Neural cell (in vitro differentiated cells): ENCODE measurements around the gene C16orf74. TPM values are rescaled to one million over a fixed set of nuclear protein-coding genes. Genes with fewer than 3 reads are reported as not detected.

ENCODE experiments used
- H2AFZ ChIP-seq: fragments of 200-600, 300-800 bp; sonication (generic), shearing (Covaris generic); 2 replicates; pipeline ENCODE4 v1.6.0; 2014; ENCODE audit warnings: low read depth, mild to moderate bottlenecking, antibody characterized with exemption, low read length, moderate library complexity
- H3F3A ChIP-seq: fragments of 200-600 bp; shearing (Covaris generic); 2 replicates; pipeline ENCODE4 v1.6.1; 2016; ENCODE audit warnings: mild to moderate bottlenecking, moderate library complexity, mixed read lengths, antibody characterized with exemption, low read length; ENCODE audit not compliant: insufficient read depth, poor library complexity, severe bottlenecking
- H3K27ac ChIP-seq: fragments of 200-600, 300-800 bp; sonication (generic), shearing (Covaris generic); 2 replicates; pipeline ENCODE4 v1.5.1; 2014; ENCODE audit warnings: mild to moderate bottlenecking, low read length, moderate library complexity
- H3K27me3 ChIP-seq: fragments of 300-800, 200-600 bp; sonication (generic), shearing (Covaris generic); 2 replicates; pipeline ENCODE4 v1.6.0; 2014; ENCODE audit warnings: mild to moderate bottlenecking, low read depth, low read length, moderate library complexity; ENCODE audit not compliant: insufficient read depth
- H3K36me3 ChIP-seq: fragments of 300-800, 200-600 bp; sonication (generic), shearing (Covaris generic); 2 replicates; pipeline ENCODE4 v1.5.1; 2014; ENCODE audit warnings: mild to moderate bottlenecking, antibody characterized with exemption, low read length, moderate library complexity; ENCODE audit not compliant: insufficient read depth
- H3K4me2 ChIP-seq: fragments of 300-800, 200-600 bp; sonication (generic), shearing (Covaris generic); 2 replicates; pipeline ENCODE4 v1.6.0; 2014; ENCODE audit warnings: mild to moderate bottlenecking, low read length
- H3K4me3 ChIP-seq: fragments of 300-800, 200-600 bp; sonication (generic), shearing (Covaris generic); 2 replicates; pipeline ENCODE4 v1.5.1; 2014; ENCODE audit warnings: mild to moderate bottlenecking, low read length, moderate library complexity
- H3K79me2 ChIP-seq: fragments of 200-600 bp; shearing (Covaris generic); replicated peaks from 2 replicates; pipeline ENCODE4 v1.6.0; 2014; ENCODE audit warnings: mild to moderate bottlenecking, low read length, moderate library complexity; ENCODE audit not compliant: insufficient read depth
- H3K9ac ChIP-seq: fragments of 300-800, 200-600 bp; sonication (generic), shearing (Covaris generic); 2 replicates; pipeline ENCODE4 v1.6.1; 2016; ENCODE audit warnings: mild to moderate bottlenecking, low read length, mixed read lengths
- H3K9me2 ChIP-seq: fragments of 200-600 bp; shearing (Covaris generic); 2 replicates; pipeline ENCODE4 v1.6.1; 2016; ENCODE audit warnings: mild to moderate bottlenecking, low read length, mixed read lengths; ENCODE audit not compliant: insufficient read depth
- H3K9me3 ChIP-seq: fragments of 200-600, 300-800 bp; sonication (generic), shearing (Covaris generic); 2 replicates; pipeline ENCODE4 v1.6.1; 2016; ENCODE audit warnings: mild to moderate bottlenecking, mixed run types, low read length, moderate library complexity, mixed read lengths
- H4K20me1 ChIP-seq: fragments of 200-600 bp; shearing (Covaris generic); 2 replicates; pipeline ENCODE4 v1.6.1; 2016; ENCODE audit warnings: mild to moderate bottlenecking, mixed run types; ENCODE audit not compliant: insufficient read depth
- EP300 ChIP-seq: fragments of 450-650 bp; conservative IDR thresholded peaks from 2 replicates; pipeline ENCODE4 v1.6.1; 2014; ENCODE audit warnings: antibody characterized with exemption, mild to moderate bottlenecking, moderate library complexity; ENCODE audit not compliant: poor library complexity, severe bottlenecking
- EZH2 ChIP-seq: fragments of 200-600, 300-800 bp; shearing (Covaris generic), sonication (generic); IDR thresholded peaks from 2 replicates; pipeline ENCODE4 v1.6.1; 2014; ENCODE audit warnings: antibody characterized with exemption, low read length, borderline replicate concordance, mild to moderate bottlenecking; ENCODE audit not compliant: insufficient read depth, poor library complexity, severe bottlenecking
- MXI1 ChIP-seq: fragments of 450-650 bp; conservative IDR thresholded peaks from 2 replicates; pipeline ENCODE4 v1.6.1; 2014; ENCODE audit warnings: antibody characterized with exemption, mild to moderate bottlenecking; ENCODE audit not compliant: poor library complexity, severe bottlenecking
- POLR2AphosphoS5 ChIP-seq: IDR thresholded peaks from 2 replicates; pipeline ENCODE4 v1.6.1; 2012
- RAD21 ChIP-seq: fragments of 450-650 bp; conservative IDR thresholded peaks from 2 replicates; pipeline ENCODE4 v1.6.1; 2014; ENCODE audit warnings: antibody characterized with exemption, mild to moderate bottlenecking, moderate library complexity
- SMC3 ChIP-seq: fragments of 450-650 bp; conservative IDR thresholded peaks from 2 replicates; pipeline ENCODE4 v1.6.1; 2014; ENCODE audit warnings: antibody characterized with exemption, mild to moderate bottlenecking, moderate library complexity; ENCODE audit not compliant: poor library complexity
- TAF1 ChIP-seq: IDR thresholded peaks from 2 replicates; pipeline ENCODE4 v1.6.1; 2012; ENCODE audit warnings: low read depth
- polyA plus RNA-seq: library from polyadenylated mRNA; depleted of rRNA; stranded (reverse); fragments of >200 nt; gene quantifications from 2 replicates; pipeline ENCODE4 v1.2.3, GENCODE V29; 2014
- TF ChIP-seq, protein P1 (sequence below): fragments of 450-650 bp; IDR thresholded peaks from 2 replicates; pipeline ENCODE4 v1.5.1; 2014; ENCODE audit warnings: antibody characterized with exemption, mild to moderate bottlenecking, moderate library complexity; ENCODE audit not compliant: poor library complexity, severe bottlenecking
- TF ChIP-seq, protein P2 (sequence below): IDR thresholded peaks from 2 replicates; pipeline ENCODE4 v1.6.1; 2012; ENCODE audit warnings: borderline replicate concordance

The C16orf74 gene
- polyA plus RNA-seq, 1 donor from 2014 or later: not detected

DNA sequence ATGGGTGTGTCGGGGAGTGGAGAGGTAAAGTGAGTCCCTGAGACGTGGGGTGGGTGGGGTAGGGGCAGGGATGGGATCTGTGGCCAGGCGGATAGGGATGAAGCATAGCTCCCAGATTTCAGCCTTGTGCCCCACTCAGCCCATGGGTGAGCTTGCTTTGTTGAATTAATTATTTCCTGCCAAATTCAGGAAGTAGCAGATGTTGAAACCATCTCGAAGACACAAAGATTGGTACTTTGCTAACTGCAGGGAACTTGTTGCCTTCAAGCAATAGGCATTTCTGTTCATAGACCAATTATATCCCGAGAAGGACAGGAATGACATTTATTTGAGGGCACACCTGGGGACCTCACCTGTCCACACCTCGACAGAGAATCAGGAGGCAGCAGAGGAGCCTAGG, 11.0 kb upstream of the C16orf74 start:
- TF ChIP-seq POLR2AphosphoS5 (no peak), MXI1 (no peak), SMC3 (no peak), EZH2 (no peak), TAF1 (no peak), EP300 (no peak), RAD21 (no peak)
- TF ChIP-seq, protein P1, sequence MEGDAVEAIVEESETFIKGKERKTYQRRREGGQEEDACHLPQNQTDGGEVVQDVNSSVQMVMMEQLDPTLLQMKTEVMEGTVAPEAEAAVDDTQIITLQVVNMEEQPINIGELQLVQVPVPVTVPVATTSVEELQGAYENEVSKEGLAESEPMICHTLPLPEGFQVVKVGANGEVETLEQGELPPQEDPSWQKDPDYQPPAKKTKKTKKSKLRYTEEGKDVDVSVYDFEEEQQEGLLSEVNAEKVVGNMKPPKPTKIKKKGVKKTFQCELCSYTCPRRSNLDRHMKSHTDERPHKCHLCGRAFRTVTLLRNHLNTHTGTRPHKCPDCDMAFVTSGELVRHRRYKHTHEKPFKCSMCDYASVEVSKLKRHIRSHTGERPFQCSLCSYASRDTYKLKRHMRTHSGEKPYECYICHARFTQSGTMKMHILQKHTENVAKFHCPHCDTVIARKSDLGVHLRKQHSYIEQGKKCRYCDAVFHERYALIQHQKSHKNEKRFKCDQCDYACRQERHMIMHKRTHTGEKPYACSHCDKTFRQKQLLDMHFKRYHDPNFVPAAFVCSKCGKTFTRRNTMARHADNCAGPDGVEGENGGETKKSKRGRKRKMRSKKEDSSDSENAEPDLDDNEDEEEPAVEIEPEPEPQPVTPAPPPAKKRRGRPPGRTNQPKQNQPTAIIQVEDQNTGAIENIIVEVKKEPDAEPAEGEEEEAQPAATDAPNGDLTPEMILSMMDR: no peak
- TF ChIP-seq, protein P2, sequence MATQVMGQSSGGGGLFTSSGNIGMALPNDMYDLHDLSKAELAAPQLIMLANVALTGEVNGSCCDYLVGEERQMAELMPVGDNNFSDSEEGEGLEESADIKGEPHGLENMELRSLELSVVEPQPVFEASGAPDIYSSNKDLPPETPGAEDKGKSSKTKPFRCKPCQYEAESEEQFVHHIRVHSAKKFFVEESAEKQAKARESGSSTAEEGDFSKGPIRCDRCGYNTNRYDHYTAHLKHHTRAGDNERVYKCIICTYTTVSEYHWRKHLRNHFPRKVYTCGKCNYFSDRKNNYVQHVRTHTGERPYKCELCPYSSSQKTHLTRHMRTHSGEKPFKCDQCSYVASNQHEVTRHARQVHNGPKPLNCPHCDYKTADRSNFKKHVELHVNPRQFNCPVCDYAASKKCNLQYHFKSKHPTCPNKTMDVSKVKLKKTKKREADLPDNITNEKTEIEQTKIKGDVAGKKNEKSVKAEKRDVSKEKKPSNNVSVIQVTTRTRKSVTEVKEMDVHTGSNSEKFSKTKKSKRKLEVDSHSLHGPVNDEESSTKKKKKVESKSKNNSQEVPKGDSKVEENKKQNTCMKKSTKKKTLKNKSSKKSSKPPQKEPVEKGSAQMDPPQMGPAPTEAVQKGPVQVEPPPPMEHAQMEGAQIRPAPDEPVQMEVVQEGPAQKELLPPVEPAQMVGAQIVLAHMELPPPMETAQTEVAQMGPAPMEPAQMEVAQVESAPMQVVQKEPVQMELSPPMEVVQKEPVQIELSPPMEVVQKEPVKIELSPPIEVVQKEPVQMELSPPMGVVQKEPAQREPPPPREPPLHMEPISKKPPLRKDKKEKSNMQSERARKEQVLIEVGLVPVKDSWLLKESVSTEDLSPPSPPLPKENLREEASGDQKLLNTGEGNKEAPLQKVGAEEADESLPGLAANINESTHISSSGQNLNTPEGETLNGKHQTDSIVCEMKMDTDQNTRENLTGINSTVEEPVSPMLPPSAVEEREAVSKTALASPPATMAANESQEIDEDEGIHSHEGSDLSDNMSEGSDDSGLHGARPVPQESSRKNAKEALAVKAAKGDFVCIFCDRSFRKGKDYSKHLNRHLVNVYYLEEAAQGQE: no peak
- no peaks in the 10 kb centered on the region for H3F3A ChIP-seq
- H3K9ac ChIP-seq: no peak overlapping the region
- H4K20me1 ChIP-seq: no peaks in the 10 kb centered on the region
- no peaks in the 10 kb centered on the region for H3K27me3 ChIP-seq
- H3K79me2 ChIP-seq: no peaks in the 10 kb centered on the region
- H3K9me2 ChIP-seq: no peaks in the 10 kb centered on the region
- no peaks in the 10 kb centered on the region for H3K9me3 ChIP-seq
- no peaks in the 10 kb centered on the region for H3K36me3 ChIP-seq
- no peak overlapping the region for H3K27ac ChIP-seq
- H3K4me3 ChIP-seq: no peak overlapping the region
- no peak overlapping the region for H3K4me2 ChIP-seq
- no peak overlapping the region for H2AFZ ChIP-seq

DNA sequence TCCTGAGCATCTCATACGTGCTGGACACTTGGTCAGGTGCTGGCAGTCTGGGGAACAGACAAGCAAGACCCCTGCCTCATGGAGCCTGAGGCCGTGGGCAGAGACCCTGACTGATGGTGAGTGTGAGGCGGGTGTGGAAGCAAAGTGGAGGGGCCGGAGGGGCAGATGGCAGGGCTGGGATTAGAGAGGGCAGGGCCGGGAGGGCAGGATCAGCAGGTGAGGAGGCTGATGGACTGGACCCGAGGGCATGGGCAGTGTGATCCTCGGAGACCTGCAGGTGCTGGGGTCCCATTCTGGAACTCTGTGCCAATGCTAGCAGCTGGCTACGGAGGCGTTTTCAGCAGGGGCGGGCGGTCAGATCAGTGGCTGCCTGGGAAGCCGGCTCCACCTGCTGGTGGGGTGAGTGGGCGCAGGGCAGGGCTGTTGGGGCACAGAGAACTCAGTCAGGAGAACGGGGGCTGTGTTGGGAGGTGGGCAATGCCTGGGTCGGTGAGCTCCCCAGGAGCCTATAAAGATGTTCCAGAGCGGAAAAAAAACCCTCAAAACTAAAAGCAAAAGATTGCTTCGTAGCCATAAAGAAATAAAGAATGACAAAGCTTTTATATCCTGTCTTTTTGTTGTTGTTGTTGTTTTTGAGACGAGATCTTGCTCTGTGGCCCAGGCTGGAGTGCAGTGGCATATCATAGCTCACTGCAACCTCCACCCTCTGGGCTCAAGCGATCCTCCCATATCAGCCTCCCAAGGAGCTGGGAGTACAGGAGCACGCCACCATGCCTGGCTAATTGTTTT, 8.9 kb upstream of the C16orf74 start:
- no peaks in the 10 kb centered on the region for H3K27me3 ChIP-seq
- H4K20me1 ChIP-seq: no peaks in the 10 kb centered on the region
- H3K9me3 ChIP-seq: no peaks in the 10 kb centered on the region
- H3K36me3 ChIP-seq: no peaks in the 10 kb centered on the region
- H3K4me3 ChIP-seq: no peak overlapping the region
- H3K9ac ChIP-seq: no peak overlapping the region
- no peak overlapping the region for H2AFZ ChIP-seq
- H3K79me2 ChIP-seq: no peaks in the 10 kb centered on the region
- H3K4me2 ChIP-seq: no peak overlapping the region
- no peaks in the 10 kb centered on the region for H3K9me2 ChIP-seq
- H3F3A ChIP-seq: no peaks in the 10 kb centered on the region
- H3K27ac ChIP-seq: no peak overlapping the region
- TF ChIP-seq EZH2: no peak
- no peak for TF ChIP-seq TAF1
- no peak for TF ChIP-seq SMC3
- no peak for TF ChIP-seq RAD21
- TF ChIP-seq, protein P1: no peak
- no peak for TF ChIP-seq MXI1
- TF ChIP-seq, protein P2: no peak
- no peak for TF ChIP-seq EP300
- TF ChIP-seq POLR2AphosphoS5: no peak
